NCI-H226 (cell line): ENCODE data around the gene NARF.

Experiments used
- DNase-seq: peaks from one replicate; pipeline ENCODE4 v3.0.0-alpha.2; 2015

Gene NARF

DNA sequence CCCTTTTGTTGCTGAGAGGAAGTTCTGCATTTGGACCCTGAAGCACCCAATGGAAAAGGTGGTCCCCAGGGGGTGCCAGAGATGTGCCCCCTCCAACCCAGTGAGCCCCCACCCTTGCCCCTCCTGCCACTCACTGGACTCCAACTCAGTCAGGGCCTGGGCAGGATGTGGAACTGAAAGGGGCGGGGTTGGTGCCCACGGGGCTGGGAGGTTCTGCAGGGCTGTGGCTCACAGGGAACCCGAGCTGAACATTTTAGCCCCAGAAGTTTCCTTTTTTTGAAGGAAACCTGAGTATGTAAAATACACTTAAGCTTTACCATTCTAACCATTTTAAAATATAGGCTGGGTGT is 24.4 kb upstream of the NARF start:
- no peak for DNase-seq

DNA sequence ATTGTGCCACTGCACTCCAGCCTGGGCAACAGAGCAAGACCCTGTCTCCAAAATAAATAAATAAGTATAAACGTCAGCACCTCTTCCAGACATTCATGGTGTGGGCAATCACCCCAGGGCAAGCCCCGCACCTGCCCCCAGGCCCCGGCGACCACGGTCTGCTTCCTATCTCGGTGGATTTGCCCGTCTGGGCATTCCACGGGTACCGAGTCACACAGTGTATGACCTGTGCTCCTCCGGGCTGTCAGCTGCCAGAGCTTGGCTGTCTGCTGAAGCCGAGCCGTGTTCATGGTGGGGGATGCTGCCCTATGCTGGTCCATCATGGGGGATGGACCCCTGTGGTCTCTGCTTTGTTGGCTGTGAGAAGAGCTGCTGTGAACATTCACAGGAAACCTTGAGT is 23.4 kb upstream of the NARF start:
- DNase-seq: peak; percentile 42

DNA sequence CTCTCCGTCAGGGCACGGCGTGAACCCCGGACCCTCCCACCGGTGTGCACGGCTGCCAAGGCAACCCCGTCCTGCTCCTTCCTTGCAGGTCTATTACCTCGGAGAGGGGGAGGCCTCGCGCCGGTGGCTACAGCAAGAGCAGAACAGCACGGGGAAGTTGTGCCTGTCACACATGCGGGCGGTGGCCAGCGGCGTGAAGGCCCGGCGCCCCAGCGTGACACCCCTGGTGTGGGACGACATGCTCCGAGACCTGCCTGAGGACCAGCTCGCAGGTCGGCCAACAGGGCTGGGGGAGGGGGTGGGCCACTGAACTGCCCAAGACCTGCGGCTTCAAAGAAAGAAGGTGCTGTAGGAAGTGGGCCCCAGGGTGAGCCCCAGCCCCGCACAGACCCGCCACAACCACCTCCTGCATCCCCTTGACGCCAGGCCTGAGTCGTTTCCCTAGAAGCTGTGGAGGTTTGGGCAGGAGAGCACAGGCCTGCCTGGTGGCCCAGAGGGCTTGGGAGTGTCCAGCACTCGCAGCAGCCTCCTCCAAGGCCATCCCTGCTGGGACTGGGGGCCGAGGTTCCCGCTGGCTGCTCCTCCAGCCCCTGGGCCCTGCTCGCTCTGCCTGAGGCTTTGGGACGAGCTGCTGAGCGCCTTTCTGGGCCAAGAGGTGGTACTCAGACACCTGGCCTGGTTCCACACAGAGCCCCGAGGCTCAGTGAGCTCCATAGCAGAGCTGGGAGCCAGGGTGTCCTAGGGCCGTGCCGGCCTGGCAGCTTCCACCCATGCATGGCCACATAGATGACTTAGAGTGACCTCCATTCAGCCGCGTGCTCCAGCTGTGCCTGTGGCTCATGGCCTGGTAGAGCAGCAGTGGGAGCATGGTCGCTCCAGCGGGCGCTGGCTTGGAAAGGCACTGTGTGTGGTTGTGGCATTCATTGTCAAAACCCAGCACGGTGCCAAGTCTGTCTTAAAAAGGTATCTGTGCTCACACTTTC is 22.6 kb upstream of the NARF start:
- no peak for DNase-seq

DNA sequence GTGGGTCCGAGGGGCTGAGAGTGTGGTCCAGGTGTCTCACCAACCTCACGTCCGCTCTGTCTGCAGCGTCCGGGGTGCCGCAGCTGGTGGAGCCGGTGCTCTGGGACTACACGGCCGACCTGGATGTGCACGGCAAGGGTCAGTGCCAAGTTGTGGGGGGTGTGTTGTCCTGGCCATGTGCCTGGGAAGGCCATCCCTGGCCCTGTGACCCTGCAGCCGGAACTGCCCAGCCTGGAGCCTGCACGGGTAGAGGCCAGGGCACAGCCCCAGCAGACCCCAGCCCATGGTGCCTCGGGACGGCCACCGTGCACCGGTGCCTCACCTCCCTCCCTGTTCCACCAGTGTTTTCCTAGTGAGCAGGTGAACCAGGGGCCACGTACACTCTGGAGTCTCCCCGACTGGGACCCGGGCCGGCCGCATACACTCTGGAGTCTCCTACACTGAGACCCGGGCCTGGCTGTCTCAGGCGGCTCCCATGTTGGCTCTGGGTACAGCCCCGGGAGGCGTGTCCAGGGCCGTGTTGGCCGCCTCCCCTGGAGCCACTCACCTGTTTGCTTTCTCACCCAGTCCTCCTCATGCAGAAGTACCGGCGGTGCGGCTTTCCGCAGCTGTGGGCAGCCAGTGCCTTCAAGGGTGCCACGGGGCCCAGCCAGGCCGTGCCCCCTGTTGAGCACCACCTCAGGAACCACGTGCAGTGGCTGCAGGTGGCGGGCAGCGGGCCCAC is 21.8 kb upstream of the NARF start:
- DNase-seq: no peak

DNA sequence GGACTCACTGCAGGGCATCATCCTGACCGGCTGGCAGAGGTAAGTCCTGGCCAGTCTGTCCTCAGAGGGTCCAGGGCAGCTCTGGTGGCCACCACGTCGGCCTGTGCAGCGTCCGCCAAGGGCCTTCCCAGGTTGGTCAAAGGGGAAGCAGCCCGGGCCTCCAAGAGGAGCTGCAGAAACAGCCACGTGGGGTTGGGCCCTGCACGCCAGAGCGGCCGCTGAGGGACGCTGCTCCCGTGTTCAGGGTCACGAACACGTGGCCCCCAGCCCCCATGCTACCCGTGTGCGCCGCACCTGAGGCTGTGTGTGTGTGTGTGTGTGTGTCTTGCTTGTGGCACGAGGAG is 21.2 kb upstream of the NARF start:
- DNase-seq: no peak

DNA sequence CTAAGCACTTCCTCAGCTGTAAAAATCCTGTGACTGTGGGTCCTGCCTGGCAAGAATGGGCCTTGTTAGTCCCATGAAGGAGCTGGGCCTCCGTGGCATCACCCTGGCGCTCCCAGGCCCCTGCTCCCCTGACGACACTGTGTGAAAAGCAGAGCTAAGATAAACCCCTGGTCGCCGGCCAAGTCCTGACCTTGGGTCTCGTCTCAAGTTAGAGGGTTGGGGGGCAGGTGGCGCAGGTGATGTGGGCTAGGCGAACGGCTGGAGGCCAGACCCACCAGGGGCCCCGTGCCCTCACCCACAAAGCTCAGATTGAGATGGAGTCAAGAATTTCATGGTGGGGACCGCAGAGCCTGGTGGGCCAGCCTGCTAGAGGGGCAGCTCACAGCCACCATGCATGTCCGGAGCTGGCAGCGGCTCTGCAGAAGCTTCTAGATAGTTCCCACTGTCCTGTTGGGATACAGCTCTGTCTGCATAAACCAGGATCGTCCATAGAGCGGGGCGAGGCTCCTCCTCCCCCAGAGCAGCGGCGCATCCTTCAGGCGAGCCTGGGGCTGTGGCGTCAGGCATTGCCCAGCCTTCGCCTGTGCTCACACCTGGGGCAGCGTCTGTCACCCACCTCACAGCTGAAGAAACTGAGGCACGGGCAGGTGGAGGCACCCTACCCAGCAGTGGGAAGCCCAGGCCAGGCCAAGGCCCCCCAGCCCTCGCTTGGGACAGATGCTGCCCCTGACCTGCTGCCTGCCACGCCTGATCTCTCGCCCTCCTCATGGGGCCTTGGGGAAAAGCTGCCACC is 19.9 kb upstream of the NARF start:
- DNase-seq: no peak

DNA sequence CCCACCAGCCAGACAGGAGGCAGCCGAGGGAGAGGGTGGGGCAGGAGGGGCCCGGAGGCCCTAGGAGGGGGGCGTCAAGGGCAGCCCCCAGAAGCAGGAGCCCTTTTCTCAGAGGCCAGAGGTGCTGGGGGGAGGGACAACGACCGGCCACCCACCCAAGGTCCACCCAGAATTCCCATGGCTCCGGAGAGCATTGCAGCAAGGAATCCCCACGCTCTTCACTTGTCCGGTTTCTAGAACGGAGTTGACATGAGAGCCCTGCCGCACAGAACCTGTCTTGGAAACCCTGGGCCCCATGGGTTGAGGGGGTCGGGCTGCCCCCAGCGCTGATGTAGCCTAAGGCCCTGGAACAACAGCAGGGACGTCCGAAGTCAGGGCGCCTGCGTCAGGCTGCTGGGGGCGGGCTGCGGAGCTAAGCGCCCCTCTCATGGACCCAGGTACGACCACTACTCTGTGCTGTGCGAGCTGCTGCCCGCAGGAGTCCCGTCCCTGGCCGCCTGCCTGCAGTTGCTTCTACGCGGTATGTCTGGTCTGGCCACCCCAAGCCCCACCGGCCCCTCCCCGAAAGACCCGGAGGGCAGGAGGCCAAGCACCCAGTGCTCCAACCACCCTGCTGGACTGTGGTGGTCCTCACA is 19.2 kb upstream of the NARF start:
- no peak for DNase-seq

DNA sequence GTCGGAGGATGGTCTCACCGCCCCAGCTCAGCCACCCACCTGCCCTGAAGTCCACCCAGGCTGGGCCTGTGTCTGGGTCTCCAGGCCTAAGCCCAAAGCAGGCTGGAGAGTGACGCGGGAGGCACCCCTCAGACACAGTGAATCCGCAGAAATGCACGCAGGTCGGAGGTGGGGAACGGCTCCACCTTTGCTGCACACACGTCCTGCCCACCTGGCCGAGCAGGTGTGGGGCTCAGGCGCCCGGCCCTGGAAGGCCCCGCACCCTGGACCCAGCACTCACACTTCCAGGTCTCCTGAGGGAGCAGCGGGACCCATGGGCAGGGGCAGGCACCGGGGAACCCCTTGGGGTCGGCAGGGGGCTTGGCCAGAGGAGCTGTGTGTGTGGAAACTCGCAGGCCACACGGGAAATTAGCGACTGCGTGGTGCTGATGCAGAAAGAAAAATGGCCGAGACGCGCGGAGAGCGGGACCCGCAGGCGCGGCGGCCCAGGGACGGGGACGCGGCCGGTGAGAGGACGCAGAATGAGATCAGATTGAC is 18.6 kb upstream of the NARF start:
- DNase-seq: no peak

DNA sequence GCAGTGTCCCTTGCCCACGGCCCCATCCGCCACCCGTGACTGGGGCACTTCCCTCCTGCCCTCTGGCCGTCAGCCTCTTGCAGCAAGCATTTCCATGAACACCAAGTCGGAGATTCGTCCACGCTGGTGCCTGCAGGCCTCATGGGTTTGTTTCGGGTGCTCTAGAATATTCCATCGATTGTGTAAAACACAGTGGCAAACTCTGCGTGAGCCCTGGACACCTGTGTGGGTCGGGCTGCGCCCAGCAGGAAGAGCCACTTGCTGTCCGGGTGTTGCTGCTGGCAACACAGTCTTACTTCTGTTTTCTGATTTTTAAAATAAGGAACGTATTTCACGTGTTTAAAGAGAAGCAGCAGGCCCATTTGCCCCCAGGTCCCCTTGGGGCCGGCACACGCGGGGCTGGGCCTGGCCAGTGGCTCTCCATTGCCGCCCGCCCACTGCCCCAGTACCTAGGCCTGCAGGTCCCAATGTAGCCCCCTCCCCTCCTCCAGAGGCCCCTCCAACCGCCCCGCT is 18.0 kb upstream of the NARF start:
- DNase-seq: no peak

DNA sequence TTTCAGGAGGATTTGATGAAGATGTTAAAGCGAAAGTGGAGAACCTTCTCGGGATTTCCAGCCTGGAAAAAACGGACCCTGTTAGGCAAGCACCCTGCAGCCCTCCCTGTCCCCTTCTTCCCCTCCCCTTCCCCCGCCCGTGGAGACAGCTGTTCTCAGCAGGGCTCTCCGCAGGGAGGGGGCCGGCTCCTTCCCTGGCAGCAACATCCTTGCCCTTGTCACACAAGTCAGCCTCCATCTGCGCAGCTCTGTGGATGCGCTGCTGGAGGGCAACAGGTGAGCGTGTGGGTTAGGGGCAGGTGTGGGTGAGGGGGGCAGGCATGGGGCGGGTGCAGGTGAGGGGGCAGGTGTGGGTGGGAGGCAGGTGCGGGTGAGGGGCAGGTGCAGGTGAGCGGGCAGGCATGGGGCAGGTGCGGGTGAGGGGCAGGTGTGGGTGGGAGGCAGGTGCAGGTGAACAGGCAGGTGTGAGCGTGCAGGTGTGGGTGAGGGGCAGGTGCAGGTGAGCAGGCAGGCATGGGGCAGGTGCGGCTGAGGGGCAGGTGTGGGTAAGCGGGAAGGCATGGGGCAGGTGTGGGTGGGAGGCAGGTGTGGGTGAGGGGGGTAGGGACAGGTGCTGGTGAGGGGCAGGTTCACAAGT is 17.4 kb upstream of the NARF start:
- DNase-seq: no peak

DNA sequence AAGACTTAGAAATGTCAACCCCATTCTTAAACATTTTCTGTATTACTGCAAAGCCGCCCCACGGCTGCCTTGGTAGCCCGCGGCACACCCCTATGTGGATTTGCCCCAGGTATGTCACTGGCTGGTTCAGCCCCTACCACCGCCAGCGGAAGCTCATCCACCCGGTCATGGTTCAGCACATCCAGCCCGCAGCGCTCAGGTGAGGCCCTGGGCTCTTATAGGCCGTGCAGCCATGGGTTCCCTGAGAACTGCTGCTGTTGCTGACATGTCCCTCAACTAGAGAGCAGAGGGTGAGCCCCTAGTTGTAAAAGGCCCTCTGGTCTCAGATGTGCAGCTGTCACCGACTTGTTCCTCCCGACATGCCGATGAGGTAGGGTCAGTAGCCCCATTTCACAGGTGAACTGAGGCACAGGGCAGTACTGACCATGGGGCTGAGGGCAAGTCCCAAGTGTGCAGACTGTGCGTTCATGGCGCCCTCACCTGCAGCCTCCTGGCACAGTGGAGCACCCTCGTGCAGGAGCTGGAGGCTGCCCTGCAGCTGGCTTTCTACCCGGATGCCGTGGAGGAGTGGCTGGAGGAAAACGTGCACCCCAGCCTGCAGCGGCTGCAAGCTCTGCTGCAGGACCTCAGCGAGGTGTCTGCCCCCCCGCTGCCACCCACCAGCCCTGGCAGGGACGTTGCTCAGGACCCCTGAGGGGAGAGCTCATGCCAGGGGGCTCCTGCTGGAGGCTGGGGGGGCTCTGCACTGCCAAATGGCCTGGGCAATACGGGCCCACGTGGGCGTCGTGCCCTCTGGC is 16.7 kb upstream of the NARF start:
- no peak for DNase-seq

DNA sequence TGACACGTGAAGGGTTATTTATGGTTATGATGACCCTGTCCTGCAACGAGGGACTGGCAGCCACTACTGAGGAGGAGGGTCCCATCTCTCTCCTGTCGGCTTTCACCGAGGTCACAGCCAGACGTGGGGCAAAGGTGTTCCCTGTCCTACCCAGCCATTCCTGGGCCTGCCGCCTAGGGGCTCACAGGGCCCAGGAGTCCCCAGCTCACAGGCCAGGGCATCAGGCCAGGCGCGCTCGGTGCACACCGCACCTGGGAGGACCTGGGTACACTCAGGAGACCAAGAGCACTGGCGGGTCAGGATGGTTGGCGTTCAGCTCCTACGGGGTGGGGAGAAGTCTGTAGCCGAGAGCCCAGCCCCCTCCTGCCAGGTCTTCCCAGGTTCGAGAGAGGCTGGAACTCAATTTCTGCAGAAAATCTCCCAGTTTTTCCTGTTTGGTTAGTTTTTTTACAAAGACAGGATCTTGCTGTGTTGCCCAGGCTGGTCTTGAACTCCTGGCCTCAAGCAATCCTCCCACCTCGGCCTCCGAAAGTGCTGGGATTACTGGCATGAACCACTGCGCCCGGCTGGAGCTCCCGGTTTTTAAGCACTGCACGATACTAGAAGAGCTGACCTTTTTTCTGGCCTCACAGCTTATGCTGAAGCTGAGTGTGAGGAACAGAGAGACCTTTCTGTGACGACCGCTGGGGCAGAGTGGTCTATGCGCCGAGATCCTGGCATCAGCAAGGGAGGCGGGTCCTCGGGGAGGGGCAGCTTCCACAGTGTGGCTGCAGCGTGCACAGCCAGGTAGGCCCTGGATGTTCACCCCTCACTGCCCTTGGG is 15.7 kb upstream of the NARF start:
- no peak for DNase-seq

DNA sequence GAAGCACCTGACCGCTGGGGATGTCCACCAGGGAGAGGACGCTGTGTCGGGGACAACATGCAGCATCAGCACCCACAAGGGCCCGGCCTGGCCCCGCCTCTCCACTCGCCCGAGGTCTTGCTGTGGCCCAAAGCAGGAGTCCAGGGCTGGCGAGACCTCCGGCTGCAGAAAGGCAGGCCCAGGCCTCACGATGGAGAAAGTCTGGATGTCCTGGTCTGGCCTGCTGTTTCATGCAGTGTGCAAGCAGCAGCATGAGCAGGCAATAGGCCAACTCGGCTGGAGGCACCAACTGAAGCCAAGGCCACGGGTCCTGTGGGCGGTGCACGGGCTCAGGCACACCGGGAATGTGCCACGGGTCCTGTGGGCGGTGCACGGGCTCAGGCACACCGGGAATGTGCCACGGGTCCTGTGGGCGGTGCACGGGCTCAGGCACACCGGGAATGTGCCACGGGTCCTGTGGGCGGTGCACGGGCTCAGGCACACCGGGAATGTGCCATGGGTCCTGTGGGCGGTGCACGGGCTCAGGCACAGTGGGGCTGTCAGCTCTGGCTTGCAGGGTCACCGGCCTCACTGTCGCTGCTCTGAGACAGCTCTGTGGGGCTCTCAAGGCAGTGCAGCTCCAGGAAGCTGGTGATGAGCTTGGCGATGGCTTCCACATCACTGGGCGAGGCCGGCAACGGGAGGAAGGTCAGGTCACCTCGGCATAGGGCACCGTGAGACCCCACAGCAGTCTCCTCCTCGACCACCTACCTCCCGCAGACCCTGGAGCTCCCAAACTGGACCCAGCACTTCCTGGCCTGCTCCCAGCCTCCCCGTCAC is 14.9 kb upstream of the NARF start:
- DNase-seq: no peak

DNA sequence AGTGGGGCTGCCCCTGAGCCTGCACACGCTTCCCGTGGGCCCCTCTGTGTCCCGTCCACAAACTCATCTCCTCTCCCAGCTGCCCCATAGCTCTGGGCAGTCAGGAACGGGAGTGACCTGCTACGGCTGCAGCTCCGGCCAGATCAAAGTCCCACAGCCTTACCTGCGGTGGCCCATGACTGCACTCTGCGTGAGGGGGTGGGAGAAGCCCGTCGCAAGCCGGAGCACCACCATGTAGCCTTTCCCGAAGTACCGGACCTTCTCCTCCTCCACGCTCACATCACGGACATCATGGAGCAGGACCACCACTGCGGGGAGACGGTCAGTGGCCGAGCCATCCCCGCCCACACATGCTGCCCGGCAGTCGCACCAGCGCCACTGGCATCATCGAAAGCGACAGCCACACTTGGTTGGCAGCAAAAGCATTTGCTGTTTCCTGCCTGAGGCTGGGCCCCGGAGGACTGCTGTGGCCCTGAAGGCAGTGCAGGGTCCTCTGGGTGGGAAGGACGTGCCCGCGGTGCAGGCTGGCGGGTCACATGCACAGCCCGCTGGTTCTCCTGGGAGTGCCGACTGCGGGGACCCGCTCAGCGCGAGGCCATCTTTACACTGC is 14.2 kb upstream of the NARF start:
- DNase-seq: no peak

DNA sequence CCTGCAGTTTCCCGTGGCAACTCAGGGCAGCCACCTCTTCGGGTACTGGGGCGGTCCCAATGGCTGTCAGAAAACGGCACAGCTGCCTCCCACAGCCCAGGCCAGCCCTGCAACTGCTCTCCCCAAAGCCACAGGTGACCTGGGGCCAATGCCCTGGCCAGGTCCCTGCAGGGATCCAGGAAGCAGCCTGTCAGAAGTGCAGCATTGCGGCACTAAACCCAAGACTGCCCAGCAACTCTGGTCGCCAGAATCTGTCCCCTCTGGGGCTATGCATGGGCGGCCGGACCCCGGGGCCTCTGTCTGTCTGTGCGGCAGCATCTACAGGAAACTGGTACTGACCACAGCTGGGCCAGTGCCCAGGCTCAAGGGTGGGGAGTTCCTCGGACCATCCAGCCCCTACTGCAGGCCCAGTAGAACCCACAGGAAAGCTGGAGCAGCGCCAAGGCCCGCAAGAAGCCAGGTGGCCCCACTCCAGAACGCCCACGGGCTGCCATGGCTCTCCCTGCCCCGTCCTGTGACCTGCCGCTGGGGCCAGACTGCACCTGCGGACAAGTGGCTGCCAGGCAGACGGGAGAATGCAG is 13.5 kb upstream of the NARF start:
- no peak for DNase-seq

DNA sequence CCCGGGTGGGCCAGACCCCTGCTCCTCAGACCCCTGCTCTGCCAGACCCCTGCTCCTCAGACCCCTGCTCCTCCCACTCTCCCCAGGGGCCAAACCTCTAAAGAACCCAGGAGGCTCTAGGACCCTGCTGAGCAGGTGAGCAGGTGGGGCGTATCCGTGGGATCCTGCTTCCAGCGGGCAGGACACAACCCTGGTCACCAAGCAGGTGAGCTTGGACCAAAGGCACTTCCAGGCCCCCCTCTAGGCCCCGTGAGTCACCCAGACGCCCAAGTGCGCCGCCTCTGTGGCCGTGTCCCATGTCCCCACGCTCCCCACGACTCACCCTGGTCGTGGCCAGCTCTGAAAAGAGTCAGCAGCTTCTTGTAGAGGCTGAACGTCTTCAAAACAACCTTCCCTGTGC is 13.0 kb upstream of the NARF start:
- DNase-seq: no peak

DNA sequence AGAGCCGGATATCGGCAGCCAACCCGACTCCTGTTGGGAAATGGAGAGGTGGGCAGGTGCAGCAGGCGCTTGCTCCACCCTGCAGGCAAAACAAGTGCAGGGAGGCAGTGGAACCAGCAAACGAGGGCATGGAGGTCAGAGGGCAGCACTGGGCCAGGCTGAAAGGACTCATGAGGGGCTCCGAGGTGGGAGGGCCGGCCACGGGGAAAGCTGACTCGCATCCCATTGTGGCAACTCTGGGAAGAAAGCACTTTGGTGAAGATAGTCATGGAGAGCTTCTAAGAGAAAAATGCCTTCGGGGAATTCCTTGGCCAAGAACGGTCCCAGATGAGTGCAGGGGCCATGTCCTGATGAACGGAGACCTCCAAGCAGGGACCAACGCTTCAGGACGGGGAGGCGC is 12.4 kb upstream of the NARF start:
- no peak for DNase-seq

DNA sequence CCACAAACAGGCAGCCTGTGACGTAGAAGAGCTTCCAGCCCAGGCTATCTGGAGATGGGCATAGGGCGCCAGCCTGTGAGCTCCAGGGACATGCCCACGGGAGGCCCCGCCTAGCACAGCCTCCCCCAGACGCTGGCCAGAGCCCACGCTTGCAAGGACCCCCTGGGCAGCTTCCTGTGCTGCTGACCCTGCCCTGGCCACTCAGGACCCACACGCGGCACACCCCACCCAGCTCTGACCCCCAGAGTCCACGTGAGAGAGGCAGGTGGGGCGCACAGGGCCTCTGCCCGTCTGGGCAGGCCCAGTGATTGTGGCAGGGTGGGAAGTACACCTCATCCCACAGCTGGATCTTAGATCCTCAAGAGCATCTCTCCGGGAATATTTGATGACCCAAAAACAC is 11.9 kb upstream of the NARF start:
- DNase-seq: no peak

DNA sequence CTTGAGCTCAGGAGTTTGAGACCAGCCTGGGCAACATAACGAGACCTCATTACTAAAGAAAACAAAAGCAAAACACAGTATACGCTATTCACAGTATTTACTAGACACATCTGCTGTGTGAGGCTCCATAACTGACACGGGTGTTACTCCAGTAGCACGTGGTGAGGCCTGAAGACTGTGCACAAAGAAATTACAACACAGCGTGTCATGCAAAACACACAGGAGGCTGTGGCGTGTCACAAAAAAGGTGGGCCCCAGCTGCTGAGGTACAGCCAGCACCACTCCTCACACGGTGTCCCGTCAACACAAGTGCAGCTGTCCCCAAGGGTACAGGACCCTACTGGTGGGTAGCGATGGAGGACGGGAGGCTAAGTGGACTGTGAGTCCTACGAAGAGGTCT is 10.7 kb upstream of the NARF start:
- no peak for DNase-seq
